ENCODE data around the gene CUL9.

GRCh38 chr6:43250992-43251373 lies 69.0 kb downstream of the CUL9 start:
- TF ChIP-seq POLR2A (IDR thresholded peaks at IDR 0.05; ENCODE audit: low read depth, low read length) (no peak), SPI1 (IDR thresholded peaks at IDR 0.05; ENCODE audit: low read depth, low read length) (no peak), POLR2AphosphoS5 (IDR thresholded peaks at IDR 0.05; ENCODE audit: low read depth, low read length) (no peak), TAF1 (IDR thresholded peaks at IDR 0.05; ENCODE audit: low read depth, low read length) (no peak), POU2F2 (IDR thresholded peaks at IDR 0.05; ENCODE audit: low read depth, low read length) (no peak)
